Progenitor cell of endocrine pancreas (in vitro differentiated cells): ENCODE measurements around the gene EHD3. TPM values are rescaled to one million over a fixed set of nuclear protein-coding genes. Genes with fewer than 3 reads are reported as not detected.

ENCODE experiments used
- DNase-seq: peaks from one replicate; pipeline ENCODE4 v3.0.0; 2021; ENCODE audit warnings: low spot score; ENCODE audit not compliant: unreplicated experiment
- H3K27ac Mint-ChIP-seq: 2 replicates; pipeline ENCODE4 v1.8.0; 2021; ENCODE audit warnings: mild to moderate bottlenecking, moderate library complexity, mixed read lengths
- H3K27me3 Mint-ChIP-seq: 2 replicates; pipeline ENCODE4 v1.8.0; 2021; ENCODE audit warnings: mixed read lengths
- H3K36me3 Mint-ChIP-seq: 2 replicates; pipeline ENCODE4 v1.8.0; 2022; ENCODE audit warnings: mixed read lengths; ENCODE audit not compliant: insufficient read depth
- H3K4me1 Mint-ChIP-seq: 2 replicates; pipeline ENCODE4 v1.8.0; 2021; ENCODE audit warnings: low read depth, mixed read lengths
- H3K4me3 Mint-ChIP-seq: 2 replicates; pipeline ENCODE4 v1.8.0; 2021; ENCODE audit warnings: low read depth, mild to moderate bottlenecking, moderate library complexity, mixed read lengths
- H3K9me3 Mint-ChIP-seq: 2 replicates; pipeline ENCODE4 v1.8.0; 2021; ENCODE audit warnings: low read depth, mixed read lengths
- CTCF ChIP-seq: fragments of 200-600 bp; sonication (generic); IDR thresholded peaks from one replicate; pipeline ENCODE4 v1.5.0; 2021; ENCODE audit warnings: antibody characterized with exemption, mild to moderate bottlenecking; ENCODE audit not compliant: unreplicated experiment
- total RNA-seq: library from RNA; stranded (reverse); gene quantifications from 2 replicates; pipeline ENCODE4 v1.2.1, GENCODE V29; 2021

The EHD3 gene
- total RNA-seq, 1 donor from 2014 or later = 7.0 TPM

- no peaks in the 10 kb centered on the region for H3K27me3 Mint-ChIP-seq
- H3K4me1 Mint-ChIP-seq = peaks cover 7% of the 10 kb centered on the region
- H3K9me3 Mint-ChIP-seq = no peaks in the 10 kb centered on the region
- no peak for DNase-seq
- no peak for TF ChIP-seq CTCF
- no peaks in the 10 kb centered on the region for H3K36me3 Mint-ChIP-seq
- no peak overlapping the region for H3K27ac Mint-ChIP-seq
- no peak overlapping the region for H3K4me3 Mint-ChIP-seq
Observed at GRCh38 chr2:31254237-31255203, 20.6 kb downstream of the EHD3 start.

- no peak overlapping the region for H3K4me3 Mint-ChIP-seq
- H3K9me3 Mint-ChIP-seq = no peaks in the 10 kb centered on the region
- DNase-seq = no peak
- TF ChIP-seq CTCF = no peak
- peaks cover 7% of the 10 kb centered on the region for H3K4me1 Mint-ChIP-seq
- no peaks in the 10 kb centered on the region for H3K27me3 Mint-ChIP-seq
- peaks cover 2% of the 10 kb centered on the region for H3K36me3 Mint-ChIP-seq
- H3K27ac Mint-ChIP-seq = no peak overlapping the region
Observed at GRCh38 chr2:31255911-31256571, 22.1 kb downstream of the EHD3 start.

GRCh38 chr2:31256611-31257382, 22.8 kb downstream of the EHD3 start:
- Mint-ChIP-seq H3K9me3 (no peaks in the 10 kb centered on the region), H3K4me3 (no peak overlapping the region), H3K36me3 (peaks cover 2% of the 10 kb centered on the region), H3K27me3 (no peaks in the 10 kb centered on the region), H3K4me1 (peaks cover 7% of the 10 kb centered on the region), H3K27ac (no peak overlapping the region)
- no peak for TF ChIP-seq CTCF
- no peak for DNase-seq

GRCh38 chr2:31258351-31258750, 24.4 kb downstream of the EHD3 start:
- no peak for DNase-seq
- H3K4me3 Mint-ChIP-seq = no peak overlapping the region
- H3K27me3 Mint-ChIP-seq = no peaks in the 10 kb centered on the region
- no peak for TF ChIP-seq CTCF
- H3K36me3 Mint-ChIP-seq = peaks cover 2% of the 10 kb centered on the region
- H3K27ac Mint-ChIP-seq = no peak overlapping the region
- H3K4me1 Mint-ChIP-seq = peaks cover 11% of the 10 kb centered on the region
- no peaks in the 10 kb centered on the region for H3K9me3 Mint-ChIP-seq

- Mint-ChIP-seq H3K4me3 (no peak overlapping the region), H3K4me1 (peaks cover 11% of the 10 kb centered on the region), H3K9me3 (no peaks in the 10 kb centered on the region), H3K36me3 (peaks cover 2% of the 10 kb centered on the region), H3K27ac (no peak overlapping the region), H3K27me3 (no peaks in the 10 kb centered on the region)
- no peak for TF ChIP-seq CTCF
- DNase-seq = no peak
Observed at GRCh38 chr2:31259075-31259474, 25.1 kb downstream of the EHD3 start.
